Heart left ventricle (tissue), 13 donors: Measurements from ENCODE around the gene FARP1.

ENCODE experiments used
- CTCF ChIP-seq, 12 donors: fragments of 200-600 bp; sonication (generic) in 4 of 12; IDR thresholded peaks; one replicate each; pipeline versions ENCODE4 v1.5.0 to v1.8.0; 2018 to 2022; ENCODE audit warnings: antibody characterized with exemption in 12 of 12, mild to moderate bottlenecking in 5 of 12
- POLR2A ChIP-seq, 2 donors: fragments of 450-650 bp; IDR thresholded peaks; one replicate each; pipeline ENCODE4 v1.6.1; 2017; ENCODE audit warnings: antibody characterized with exemption in 2 of 2, mild to moderate bottlenecking in 2 of 2, moderate library complexity in 2 of 2
- donor health status: ischemic (EF 13 %, LVEDD 7.1; RV severe dilation, severe dysfunction).
- donor health status: DM: no; HTN: yes; CAD: no.
- donor health status: DM: no; HTN: no; CAD: no.
- donor health status: ischemic (EF 25% LVEDD 6.9; RV normal size, moderate dysfunction).
- donor health status: ischemic (EF 25% LVEDD 5.7; RV mildly dilated, moderate dysfunction).
- donor health status: ischemic (EF 35%, LVEDD 5.7; RV mildly dilated, moderate dysfunction).
- donor health status: nonischemic (EF 11% LVEDD 7.7; RV severe dilation, severe dysfunction).
- donor health status: DM: yes; HTN: yes; CAD: no.
- donor health status: PGD.
- donor health status: ischemic (EF 29% LVEDD 5.4; RV normal size, mild dysfunction).
- donor health status: nonischemic (EF 23%, LVEDD 6.1; RV moderate dilation, normal function).

- TF ChIP-seq CTCF (IDR thresholded peaks at IDR 0.05) (no peak), POLR2A (IDR thresholded peaks at IDR 0.05) (no peak)
Measured at GRCh38 chr13:98353750-98354149, 210.9 kb downstream of the FARP1 start.
